Stimulated activated CD4-positive, alpha-beta T cell treated with anti-CD3 and anti-CD28 coated beads, Interleukin-15, amount 100 ng/mL, for 48 hours (primary cell): ENCODE data around the gene MGAT5B.

ENCODE experiments used
- DNase-seq, 2 donors: peaks; one replicate each; pipeline ENCODE4 v3.0.0-alpha.2; 2020; ENCODE audit warnings: low read depth in 2 of 2

Gene MGAT5B

GRCh38 chr17:76927982-76928381, 59.8 kb downstream of the MGAT5B start:
- no peak for DNase-seq

DNA sequence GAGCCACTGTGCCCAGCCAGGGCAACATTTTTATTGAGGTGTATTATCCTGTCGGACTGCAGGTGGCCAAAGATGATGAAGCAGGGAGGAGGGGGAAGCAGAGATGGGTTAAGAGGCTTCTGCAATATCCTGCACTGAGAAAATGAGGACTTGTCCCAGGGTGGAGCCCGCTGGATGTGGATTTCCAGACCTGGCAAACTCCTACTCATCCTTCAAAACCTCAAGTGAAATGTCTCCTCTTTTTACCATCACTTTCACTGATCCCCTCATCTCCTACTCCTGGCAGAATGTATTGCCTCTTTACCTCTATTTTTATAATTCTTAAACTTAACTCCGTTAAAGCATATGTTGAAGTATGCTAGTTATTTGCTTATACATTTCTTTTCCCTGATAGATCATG, 60.9 kb downstream of the MGAT5B start:
- DNase-seq, result no peak

- no peak for DNase-seq
These were observed 61.4 kb downstream of the MGAT5B start for GRCh38 chr17:76929601-76930000.

- no peak for DNase-seq
These were observed 61.9 kb downstream of the MGAT5B start for GRCh38 chr17:76930107-76930506.

DNA sequence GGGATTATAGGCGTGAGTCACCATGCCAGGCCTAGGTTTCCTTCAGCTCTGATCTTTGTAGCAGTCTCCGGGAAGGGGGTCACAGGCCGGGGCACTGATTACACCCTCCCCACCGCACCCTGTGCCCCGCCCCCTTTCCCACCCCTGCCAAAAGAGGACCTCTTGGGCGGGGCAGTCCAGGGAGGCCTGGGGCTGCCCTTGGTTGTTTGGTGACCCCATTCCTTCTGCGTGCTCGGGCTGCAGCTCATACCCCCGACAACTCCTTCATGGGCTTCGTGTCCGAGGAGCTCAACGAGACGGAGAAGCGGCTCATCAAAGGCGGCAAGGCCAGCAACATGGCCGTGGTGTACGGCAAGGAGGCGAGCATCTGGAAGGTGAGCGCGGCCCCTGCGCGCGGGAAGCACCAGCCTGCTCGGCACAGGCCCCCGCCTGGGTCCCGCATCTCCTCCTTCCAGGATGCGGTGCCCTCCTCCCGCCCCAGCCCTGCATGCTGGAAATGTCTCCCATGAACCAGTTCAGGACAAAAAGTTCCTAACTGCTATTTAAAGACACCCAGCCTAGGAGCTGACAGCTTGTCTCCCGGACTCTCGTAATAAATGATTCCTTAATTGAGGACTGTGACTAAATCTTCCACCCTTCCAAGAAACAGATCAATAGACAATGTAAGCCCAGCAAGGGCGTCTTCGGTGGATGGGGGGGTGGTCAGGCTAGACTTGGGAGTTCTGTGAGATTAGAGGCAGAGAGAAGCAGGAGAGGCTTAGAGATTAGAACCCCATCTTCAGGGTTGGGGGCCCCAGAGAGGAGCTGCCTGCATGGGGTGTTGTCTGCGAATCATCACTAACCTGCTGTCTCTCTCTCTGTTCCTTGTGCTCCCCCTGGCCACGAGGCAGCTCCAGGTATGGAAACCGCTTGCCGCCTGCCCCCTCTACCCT, 64.5 kb downstream of the MGAT5B start:
- no peak for DNase-seq

GRCh38 chr17:76934561-76935320, 66.5 kb downstream of the MGAT5B start:
- no peak for DNase-seq

- no peak for DNase-seq
These were observed 67.1 kb downstream of the MGAT5B start for GRCh38 chr17:76935331-76935730.

GRCh38 chr17:76937238-76937637, 69.0 kb downstream of the MGAT5B start:
- DNase-seq, result no peak

- no peak for DNase-seq
These were observed 69.8 kb downstream of the MGAT5B start for GRCh38 chr17:76938009-76938408.

DNA sequence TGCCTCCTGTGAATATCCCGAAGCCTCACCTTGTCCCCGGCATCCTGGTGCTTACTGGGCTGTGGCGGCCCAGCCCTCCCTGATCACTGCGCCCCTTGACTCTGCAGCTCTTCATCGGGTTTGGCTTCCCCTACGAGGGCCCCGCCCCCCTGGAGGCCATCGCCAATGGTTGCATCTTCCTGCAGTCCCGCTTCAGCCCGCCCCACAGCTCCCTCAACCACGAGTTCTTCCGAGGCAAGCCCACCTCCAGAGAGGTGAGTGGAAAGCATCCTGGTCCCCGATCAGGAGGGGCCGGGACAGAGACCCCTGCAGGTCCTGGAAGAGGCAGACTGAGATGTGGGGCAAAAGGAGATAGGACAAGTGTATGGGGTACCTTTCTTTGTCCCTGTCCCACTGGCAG, 72.1 kb downstream of the MGAT5B start:
- no peak for DNase-seq

- DNase-seq, result no peak
These were observed 72.6 kb downstream of the MGAT5B start for GRCh38 chr17:76940738-76941350.

DNA sequence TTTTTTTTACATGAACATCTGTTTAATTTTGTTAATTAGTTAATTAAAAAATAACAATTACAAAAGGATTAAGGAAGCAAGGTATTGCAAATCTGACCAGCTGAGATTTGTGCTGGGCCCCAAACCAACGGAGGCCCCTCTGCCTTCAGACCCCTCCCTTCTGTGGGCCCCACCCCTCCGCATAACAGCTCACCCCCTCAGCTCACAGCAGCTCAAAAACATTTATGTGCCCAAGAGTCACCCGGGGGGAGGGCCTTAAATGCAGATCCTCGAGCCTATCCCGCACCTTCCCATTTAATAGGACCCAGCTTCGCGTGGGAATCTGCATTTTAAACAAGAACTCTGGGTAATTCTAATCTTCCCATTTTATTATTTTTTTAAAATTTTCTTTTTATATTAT, 75.0 kb downstream of the MGAT5B start:
- no peak for DNase-seq

DNA sequence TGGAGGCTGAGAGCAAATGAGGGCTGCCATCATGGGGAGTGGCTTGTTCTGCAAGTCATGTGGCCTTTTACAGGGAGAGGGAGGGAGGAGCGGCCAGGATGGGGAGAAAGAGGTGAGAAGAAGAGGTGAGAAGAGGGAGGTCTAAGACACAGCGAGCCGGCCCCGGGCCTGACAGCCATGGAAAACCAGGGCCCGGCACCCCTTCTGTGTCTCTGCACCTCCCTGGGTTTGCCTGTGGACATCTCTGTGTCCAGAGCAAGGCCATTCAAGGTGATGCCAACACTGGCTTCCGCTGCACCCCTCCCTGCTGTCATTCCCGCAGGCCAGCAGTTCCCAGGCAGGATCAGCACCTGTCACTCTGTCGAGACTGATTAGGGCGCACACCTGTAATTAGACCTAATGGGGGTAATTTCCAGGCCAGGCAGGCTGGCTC, 75.6 kb downstream of the MGAT5B start:
- no peak for DNase-seq

GRCh38 chr17:76944477-76944876, 76.3 kb downstream of the MGAT5B start:
- DNase-seq, result no peak

- no peak for DNase-seq
These were observed 78.0 kb downstream of the MGAT5B start for GRCh38 chr17:76946111-76946771.

DNA sequence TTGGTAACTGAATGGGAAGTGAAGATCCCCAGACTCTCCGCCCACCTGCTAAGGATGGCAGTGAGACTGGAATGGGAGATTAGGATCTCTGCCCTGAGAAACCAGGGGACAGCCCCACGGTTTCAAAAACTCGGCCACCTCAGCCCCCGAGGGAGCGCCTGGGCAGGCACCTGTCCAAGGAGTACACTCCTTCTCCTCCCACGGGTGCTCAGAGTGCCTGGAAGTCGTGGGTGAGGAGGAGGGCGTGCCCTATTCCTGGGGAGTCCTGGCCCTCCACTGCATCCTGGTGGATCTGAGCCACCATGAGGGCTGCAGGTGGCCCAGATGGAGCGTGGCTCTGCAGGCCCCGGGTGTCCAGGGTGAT, 78.5 kb downstream of the MGAT5B start:
- no peak for DNase-seq

DNA sequence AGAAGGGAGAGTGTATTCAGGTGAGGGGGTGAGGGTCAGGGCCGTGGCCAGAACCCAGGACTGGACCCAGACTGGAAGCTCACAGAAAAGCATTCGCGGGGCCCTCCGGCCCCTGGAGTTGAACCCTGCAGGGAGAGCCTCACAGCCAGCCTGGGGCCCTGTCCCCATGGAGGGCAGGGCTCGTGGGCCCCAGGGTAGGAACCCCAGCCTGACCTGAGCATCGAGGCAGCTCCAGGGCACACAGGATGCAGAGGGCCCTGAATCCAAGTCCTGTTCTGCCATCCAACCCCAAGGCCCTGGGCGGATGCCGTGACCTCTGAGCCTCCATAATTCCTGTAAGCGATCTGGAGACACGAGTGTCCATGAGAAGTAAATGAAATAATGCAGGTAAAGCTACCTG, 79.1 kb downstream of the MGAT5B start:
- DNase-seq, result no peak

DNA sequence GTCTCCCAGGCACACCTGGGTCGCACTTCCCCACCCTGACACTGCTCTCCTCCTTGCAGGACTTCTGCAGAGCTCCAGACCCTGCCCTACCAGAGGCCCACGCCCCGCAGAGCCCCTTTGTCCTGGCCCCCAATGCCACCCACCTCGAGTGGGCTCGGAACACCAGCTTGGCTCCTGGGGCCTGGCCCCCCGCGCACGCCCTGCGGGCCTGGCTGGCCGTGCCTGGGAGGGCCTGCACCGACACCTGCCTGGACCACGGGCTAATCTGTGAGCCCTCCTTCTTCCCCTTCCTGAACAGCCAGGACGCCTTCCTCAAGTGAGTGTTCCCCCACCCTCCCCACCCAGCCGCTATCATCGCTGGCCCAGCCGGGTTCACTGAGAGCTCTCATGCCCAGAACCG, 79.6 kb downstream of the MGAT5B start:
- DNase-seq, result no peak

DNA sequence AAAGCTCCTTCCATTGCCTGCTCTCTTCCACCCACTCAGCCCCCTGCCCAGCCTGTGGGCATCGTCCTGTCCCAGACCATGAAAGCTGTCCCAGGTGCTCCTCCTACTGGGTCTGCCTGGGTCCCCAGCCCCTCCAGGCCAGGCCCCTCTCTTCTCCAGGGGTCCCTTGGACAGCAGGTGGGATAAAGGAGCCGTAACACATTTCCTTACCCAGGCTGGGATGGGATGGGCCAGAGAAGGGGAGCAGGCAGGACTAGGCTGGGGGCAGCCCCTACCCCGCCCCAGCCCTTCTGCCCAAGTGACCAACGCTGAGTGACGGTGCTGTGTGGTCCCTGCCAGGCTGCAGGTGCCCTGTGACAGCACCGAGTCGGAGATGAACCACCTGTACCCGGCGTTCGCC, 80.1 kb downstream of the MGAT5B start:
- no peak for DNase-seq

DNA sequence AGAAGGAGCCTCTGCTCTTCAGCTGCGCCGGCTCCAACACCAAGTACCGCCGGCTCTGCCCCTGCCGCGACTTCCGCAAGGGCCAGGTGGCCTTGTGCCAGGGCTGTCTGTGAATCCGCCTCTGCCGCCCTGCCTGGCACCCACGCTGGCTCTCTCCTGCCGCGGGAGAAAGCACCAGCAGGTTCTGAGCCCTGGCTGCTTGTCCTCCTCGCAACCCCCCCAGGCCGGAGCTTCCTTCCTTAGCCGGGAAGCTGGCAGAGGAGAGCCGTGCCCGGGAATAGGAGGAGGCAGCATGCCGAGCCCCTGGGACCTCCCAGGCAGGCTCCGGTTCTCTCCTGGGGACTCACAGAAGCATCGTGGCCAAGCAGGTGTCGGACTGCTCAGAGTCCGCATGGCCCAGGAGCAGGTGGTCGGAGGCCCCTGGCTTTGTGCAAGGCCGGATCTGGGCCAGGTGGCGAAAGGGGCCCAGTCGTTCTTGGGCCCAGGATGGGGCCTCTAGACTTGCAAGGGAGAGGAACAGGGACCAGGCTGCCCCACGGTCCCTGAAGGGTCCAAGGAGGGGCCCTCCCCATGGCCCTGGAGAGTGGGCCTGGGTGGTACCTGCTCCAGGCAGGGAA, 80.6 kb downstream of the MGAT5B start:
- DNase-seq, result no peak

DNA sequence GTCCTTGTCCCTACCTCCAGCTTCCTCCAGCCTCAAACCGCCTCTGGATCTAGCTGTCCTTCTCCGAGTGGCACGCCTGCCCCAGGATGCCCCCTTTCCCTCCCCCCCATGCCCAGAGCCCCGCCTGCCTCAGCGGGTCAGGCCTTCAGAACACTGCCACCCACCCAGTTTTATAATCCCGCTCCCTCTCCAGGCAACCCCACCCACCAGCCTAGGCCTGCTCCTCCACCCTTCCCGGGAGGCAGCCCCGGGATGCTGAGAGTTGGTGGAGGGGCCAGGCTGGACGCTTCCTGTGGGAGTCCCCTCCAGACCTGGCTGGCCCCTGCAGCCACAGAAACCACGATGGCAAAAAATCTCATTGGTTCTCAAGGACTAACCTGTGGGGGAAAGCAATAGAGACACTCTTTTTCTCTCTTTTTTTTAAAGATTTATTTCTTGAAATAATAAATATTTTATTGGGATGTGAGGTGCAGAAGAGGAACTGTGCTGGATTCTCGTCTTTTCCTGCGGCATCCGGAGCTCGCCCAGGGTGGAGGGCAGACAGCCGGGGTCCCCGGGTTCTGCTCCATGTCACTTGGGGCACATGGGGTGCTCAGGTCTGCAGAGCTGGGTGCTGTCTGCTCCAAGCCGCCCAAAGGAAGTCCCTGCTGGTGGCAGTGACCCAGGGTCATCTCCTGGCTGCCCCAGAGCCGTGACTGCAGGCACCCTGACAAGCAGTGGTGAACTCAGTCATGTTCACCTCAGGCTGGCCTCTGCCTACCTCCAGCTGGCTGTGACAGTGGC, 81.9 kb downstream of the MGAT5B start:
- no peak for DNase-seq
